ENCODE results near the gene RCOR1. TPM values are rescaled to one million over a fixed set of nuclear protein-coding genes. Genes with fewer than 3 reads are reported as not detected.

RCOR1 gene
- total and polyA plus RNA-seq, 2 of the 8 experiments (the other 6 are each of a cell fraction or from before 2014, with no cell fraction given) = 12.3 to 26.3 TPM

DNA sequence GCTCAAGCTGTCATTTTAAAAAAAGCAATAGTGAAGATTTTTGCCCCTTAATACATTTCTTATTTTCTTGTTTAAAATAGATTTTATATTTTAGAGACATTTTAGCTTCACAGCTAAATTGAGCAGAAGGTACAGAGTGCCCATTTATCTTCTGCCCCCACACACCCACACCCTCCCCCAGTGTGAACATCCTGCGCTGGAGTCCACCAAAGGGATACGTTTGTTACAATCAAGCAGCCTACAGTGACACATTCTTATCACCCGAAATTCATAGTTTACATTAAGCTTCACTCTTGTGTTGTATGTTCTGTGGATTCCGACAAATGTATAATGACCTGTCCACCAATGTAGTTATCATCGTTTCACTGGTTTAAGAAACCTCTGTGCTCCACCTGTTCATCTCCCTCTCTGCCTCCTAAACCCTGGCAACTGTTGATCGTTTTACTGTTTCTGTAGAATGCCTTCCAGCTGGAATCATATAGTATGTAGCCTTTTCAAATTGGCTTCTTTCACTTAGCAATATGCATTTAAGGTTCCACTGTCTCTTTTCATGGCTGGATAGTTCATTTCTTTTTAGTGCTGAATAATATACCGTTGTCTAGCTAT lies 93.8 kb downstream of the RCOR1 start (continued):
- TF ChIP-seq, protein P1, sequence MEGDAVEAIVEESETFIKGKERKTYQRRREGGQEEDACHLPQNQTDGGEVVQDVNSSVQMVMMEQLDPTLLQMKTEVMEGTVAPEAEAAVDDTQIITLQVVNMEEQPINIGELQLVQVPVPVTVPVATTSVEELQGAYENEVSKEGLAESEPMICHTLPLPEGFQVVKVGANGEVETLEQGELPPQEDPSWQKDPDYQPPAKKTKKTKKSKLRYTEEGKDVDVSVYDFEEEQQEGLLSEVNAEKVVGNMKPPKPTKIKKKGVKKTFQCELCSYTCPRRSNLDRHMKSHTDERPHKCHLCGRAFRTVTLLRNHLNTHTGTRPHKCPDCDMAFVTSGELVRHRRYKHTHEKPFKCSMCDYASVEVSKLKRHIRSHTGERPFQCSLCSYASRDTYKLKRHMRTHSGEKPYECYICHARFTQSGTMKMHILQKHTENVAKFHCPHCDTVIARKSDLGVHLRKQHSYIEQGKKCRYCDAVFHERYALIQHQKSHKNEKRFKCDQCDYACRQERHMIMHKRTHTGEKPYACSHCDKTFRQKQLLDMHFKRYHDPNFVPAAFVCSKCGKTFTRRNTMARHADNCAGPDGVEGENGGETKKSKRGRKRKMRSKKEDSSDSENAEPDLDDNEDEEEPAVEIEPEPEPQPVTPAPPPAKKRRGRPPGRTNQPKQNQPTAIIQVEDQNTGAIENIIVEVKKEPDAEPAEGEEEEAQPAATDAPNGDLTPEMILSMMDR (IDR thresholded peaks at IDR 0.05; ENCODE audit: control extremely low read depth in 1 of 3, insufficient read depth in 1 of 3, low read depth in 1 of 3, low read length in 3 of 3) = no peak
- TF ChIP-seq TAF7 (optimal IDR thresholded peaks at IDR 0.05; ENCODE audit: borderline replicate concordance, low read depth, low read length) (no peak), RNF2 (IDR thresholded peaks at IDR 0.05; ENCODE audit: borderline replicate concordance, low read depth, low read length, missing control alignments, poor library complexity, severe bottlenecking) (no peak), JUND (IDR thresholded peaks at IDR 0.05; ENCODE audit: low read length) (no peak)
